Motor neuron (in vitro differentiated cells): ENCODE results near the gene TMEM63B. TPM values are rescaled to one million over a fixed set of nuclear protein-coding genes. Genes with fewer than 3 reads are reported as not detected.
A peak's percentile ranks its signal among the peaks of the same experiment; 100 is the strongest.

Experiments
- ATAC-seq, 8 experiments: fragments of 200-7000 bp; cut with Tn5 transposase; replicated peaks in 6 of 8; 2 replicates each; pipeline ENCODE4 v1.8.0; 2021; ENCODE audit warnings: mild to moderate bottlenecking in 8 of 8, moderate library complexity in 8 of 8
- H3K27ac ChIP-seq, 2 donors: fragments of 250-450 bp; sonication (Bioruptor Pico); 2 replicates each; pipeline ENCODE4 v1.9.0; 2021; ENCODE audit warnings: antibody characterized with exemption in 2 of 2, mild to moderate bottlenecking in 2 of 2, moderate library complexity in 1 of 2
- H3K4me1 ChIP-seq, 2 donors: fragments of 250-450 bp; sonication (Bioruptor Pico); replicated peaks in 1 of 2; 2 replicates each; pipeline ENCODE4 v1.6.1; 2021; ENCODE audit warnings: antibody characterized with exemption in 2 of 2, mild to moderate bottlenecking in 2 of 2, moderate library complexity in 1 of 2
- H3K4me3 ChIP-seq, 5 donors: fragments of 250-450 bp; sonication (Bioruptor Pico); 2 replicates each; pipeline ENCODE4 v1.9.0; 2021; ENCODE audit warnings: antibody characterized with exemption in 5 of 5, mild to moderate bottlenecking in 5 of 5, moderate library complexity in 4 of 5
- WGBS, 10 experiments: fragments of 450-650 bp; shearing (Covaris generic); methylation state at CpG; one replicate each; pipeline ENCODE4 v1.0.0; 2022; 5-methylcytosine and 5-hydroxymethylcytosine counted together
- in situ Hi-C, 9 experiments: fragments of 400-800 bp; cut with MboI; loops; one replicate each; pipeline ENCODE4 v1.15.0; 2021; ENCODE audit warnings: low sequenced_read_pairs in 9 of 9, low pct_unique_long_range_greater_than_20kb in 2 of 9; ENCODE audit not compliant: unreplicated experiment in 9 of 9
- total RNA-seq, 8 experiments: library from RNA; unstranded; fragments of 300-600 nt; gene quantifications; 2 replicates each; pipeline versions ENCODE4 v1.2.3 to v1.2.4, GENCODE V29; 2022

TMEM63B gene
- total RNA-seq, 8 experiments from 2014 or later = 29.1 to 51.4 (median 38.5) TPM

DNA sequence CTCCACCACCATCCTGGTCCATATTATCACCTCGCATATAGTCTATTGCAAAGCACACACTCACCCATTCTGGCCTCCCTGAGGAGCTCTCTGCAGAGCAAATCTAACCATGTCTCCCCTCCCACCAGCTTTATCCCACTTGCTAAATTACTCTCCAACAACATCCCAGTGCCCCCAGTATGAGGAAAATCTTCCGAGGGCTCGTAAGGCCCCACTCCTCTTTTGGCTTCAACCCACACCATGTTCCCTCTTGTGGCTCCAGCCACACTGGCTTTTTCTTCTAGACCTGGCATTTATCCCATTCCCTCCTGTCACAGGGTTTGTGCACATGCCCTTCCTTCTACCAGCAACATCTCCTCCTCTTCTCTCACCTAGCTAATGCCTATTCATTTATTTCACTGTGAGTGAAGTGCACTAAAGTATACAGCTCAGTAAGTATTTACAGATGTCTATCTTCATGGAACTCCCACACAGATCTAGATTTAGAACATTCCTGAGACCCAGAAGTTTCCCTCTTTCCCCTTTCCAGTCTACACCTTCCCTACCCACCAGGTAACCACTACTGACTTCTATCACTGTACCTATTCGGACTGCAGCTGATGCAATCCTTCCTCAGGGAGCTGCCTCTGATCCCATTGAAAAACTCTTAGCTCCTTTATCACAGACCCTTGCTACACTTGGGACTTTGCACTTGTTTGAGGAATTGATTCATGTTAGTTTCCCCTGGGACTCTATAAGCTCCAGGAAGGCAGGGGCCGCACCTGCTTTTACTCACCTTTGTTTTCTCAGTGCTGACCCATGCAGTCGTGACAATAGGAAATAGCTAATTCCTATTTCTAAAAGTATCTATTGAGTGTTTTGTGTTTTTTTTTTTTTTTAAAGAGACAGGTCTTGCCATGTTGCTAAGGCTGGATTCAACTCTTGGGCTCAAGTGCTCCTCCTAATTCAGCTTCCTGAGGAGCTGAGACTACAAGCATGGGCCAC is 15.6 kb upstream of the TMEM63B start:
- no peaks in the 10 kb centered on the region for H3K4me1 ChIP-seq
- 74 to 100% (median 90%) methylated on average over 2 to 6 of the region's 6 CpGs; no CpG with 5 or more reads in 1 of the 10 experiments for WGBS, 10 experiments
- in situ Hi-C loops = loop anchor here in 1 of 9 experiments (25.0 kb wide), 1 partner anchor 126 kb away; the partner anchor contains the start of gene HSP90AB1

DNA sequence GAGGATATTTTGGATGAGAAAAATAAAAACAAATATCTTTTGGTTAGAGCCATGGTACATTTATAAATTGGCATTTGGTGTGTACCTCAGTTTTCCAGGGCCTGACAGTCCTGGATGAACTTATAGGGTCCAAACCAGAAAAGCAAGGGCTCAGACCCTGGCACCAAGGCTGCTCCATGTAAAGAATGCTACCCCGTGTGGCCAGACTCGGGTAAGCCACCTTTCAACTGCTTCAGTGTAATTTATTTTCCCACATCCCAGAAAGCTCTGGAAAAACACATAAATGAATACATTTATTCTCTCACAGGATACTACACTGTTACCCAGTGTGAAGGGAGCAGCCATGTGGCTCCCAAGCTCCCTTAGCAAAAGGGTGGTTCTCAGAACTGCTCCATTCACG is 13.9 kb upstream of the TMEM63B start:
- ATAC-seq = peak in 1 of 8 experiments; percentile 67
- Histone ChIP-seq H3K27ac (no peak overlapping the region), H3K4me1 (peaks cover 0 to 4% of the 10 kb centered on the region in 2 donors), H3K4me3 (no peak overlapping the region)
- WGBS, 10 experiments = 10 to 92% (median 76%) methylated on average over 2 to 3 of the region's 3 CpGs; no CpG with 5 or more reads in 5 of the 10 experiments
- in situ Hi-C loops = loop anchor here in 1 of 9 experiments (25.0 kb wide), 1 partner anchor 124 kb away; the partner anchor contains the start of gene HSP90AB1

More for the DNA sequence above, 15.6 kb upstream of the TMEM63B start:
- H3K27ac ChIP-seq = no peak overlapping the region
- ATAC-seq = no peak
- H3K4me3 ChIP-seq = no peak overlapping the region

GRCh38 chr6:44115866-44116265 is 11.5 kb upstream of the TMEM63B start:
- in situ Hi-C loops = loop anchor here in 1 of 9 experiments (25.0 kb wide), 1 partner anchor 121 kb away; the partner anchor contains the start of gene HSP90AB1
- Histone ChIP-seq H3K27ac (no peak overlapping the region), H3K4me3 (no peak overlapping the region), H3K4me1 (peaks cover 0 to 4% of the 10 kb centered on the region in 2 donors)
- 62 to 100% (median 89%) methylated on average over 1 to 5 of the region's 5 CpGs; no CpG with 5 or more reads in 2 of the 10 experiments for WGBS, 10 experiments
- no peak for ATAC-seq

DNA sequence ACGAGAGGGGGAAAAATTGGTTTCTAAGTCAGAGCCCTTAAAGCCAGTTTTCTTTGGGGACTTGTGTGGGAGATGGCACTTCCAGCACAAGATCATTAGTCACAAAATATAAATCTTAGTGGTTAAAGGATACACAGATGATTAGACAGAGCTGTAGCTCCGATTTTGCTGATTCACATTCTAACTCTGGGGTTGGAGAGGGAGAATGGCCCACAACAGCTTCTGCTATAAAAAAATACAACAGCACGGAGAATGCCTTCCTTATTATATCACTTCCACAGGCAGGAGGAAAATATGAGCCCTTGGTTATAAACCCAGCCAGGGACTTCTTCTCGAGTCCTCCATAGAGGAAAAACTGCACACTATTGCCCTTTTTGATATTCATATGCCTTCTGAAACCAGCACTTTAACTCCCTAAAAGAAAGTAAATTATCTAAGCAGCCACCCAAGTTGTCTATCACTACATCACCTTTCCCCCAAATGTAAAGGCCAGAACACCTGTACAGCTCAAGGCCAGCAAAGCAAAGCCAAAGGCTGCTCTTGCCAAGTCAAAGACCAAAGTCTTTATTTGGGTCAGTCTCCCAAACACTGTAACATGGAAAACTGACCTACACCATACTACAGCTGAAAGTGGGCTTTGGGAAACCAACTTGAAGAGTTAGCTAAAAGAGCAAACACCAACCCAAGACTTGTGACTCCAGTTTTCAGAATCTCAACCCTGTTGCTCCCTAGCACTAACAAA is 10.5 kb upstream of the TMEM63B start:
- in situ Hi-C loops = loop anchor here in 1 of 9 experiments (25.0 kb wide), 1 partner anchor 120 kb away; the partner anchor contains the start of gene HSP90AB1
- ATAC-seq = peak in 2 of 8 experiments; percentile 24 to 36
- 13 to 100% (median 64%) methylated on average over 1 to 3 of the region's 4 CpGs for WGBS, 10 experiments
- H3K27ac ChIP-seq = no peak overlapping the region
- peaks cover 5 to 10% of the 10 kb centered on the region in 2 donors for H3K4me1 ChIP-seq
- no peak overlapping the region for H3K4me3 ChIP-seq

GRCh38 chr6:44117397-44118128 is 9.8 kb upstream of the TMEM63B start:
- Histone ChIP-seq H3K4me1 (peaks cover 13 to 17% of the 10 kb centered on the region in 2 donors), H3K4me3 (no peak overlapping the region), H3K27ac (no peak overlapping the region)
- in situ Hi-C loops = loop anchor here in 1 of 9 experiments (25.0 kb wide), 1 partner anchor 120 kb away; the partner anchor contains the start of gene HSP90AB1
- 40 to 100% (median 93%) methylated on average over 1 to 4 of the region's 6 CpGs; no CpG with 5 or more reads in 3 of the 10 experiments for WGBS, 10 experiments
- ATAC-seq = no peak

GRCh38 chr6:44119704-44120262 is 7.6 kb upstream of the TMEM63B start:
- ATAC-seq = peak in 2 of 8 experiments; percentile 36 to 62

DNA sequence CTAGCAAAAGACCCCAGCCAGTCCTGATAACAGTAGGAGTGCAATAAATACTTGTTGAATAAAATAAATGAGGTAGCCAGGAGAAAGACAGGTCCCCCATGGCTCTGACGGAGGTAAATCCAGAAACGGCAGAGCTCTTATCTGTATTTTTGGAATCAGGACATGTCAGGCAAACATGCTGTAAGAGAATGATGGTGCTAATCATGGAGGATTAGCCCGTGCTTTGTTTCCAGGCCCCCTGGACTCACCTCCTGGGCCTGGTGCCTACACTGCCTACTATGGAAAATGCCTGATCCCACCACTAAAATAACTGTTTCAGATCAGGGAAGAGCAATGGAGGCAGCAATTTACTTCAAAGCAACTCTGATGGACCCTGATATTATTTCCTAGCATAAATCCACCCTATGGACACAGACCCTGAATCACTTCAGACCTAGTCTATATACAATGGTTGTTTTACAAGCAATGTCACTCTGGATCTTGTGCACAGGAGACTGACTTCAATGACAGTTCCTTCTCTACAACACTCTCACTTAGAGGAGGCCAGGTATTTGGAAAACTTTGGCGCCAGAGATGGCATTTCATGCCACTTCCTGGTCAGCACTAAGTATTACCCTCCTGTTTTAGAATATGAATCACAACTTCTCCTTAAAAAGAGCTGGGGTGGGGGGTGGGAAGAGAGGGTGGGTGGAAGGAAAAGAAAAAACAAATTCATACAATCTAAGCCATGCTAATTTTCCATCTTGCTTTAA is 6.5 kb upstream of the TMEM63B start:
- Histone ChIP-seq H3K27ac (no peak overlapping the region), H3K4me1 (peaks cover 34% of the 10 kb centered on the region in 2 donors), H3K4me3 (no peak overlapping the region)
- in situ Hi-C loops = loop anchor here in 1 of 9 experiments (25.0 kb wide), 1 partner anchor 116 kb away; the partner anchor contains the start of gene HSP90AB1
- 30 to 100% (median 91%) methylated on average over 1 to 3 of the region's 4 CpGs; no CpG with 5 or more reads in 3 of the 10 experiments for WGBS, 10 experiments
- ATAC-seq = no peak

More at GRCh38 chr6:44119704-44120262, 7.6 kb upstream of the TMEM63B start:
- Histone ChIP-seq H3K4me1 (peaks cover 27 to 28% of the 10 kb centered on the region in 2 donors), H3K4me3 (no peak overlapping the region), H3K27ac (no peak overlapping the region)
- WGBS, 10 experiments = 10 to 100% (median 92%) methylated on average over 1 to 4 of the region's 5 CpGs; no CpG with 5 or more reads in 3 of the 10 experiments
- in situ Hi-C loops = loop anchor here in 1 of 9 experiments (25.0 kb wide), 1 partner anchor 118 kb away; the partner anchor contains the start of gene HSP90AB1

DNA sequence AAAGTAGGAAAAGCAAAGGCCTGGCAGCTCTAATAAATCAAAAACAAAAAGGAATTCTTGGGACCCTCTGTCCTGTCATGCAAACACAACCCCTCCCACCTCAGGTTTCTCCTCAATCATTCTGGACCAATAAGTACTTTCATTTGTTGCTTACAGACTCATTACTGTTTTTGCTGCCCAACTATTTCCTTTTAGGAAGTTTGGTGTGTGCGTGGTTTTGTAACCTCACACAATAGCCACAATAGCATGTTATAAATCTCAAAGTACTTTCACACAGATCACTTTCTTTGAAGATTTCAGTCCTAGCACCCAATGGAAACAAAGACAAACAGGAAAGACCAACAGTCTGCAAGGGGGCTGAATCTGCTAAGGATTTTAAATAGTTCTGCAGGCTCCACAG is 4.6 kb upstream of the TMEM63B start:
- ATAC-seq = peak in 5 of 8 experiments; percentile 3 to 28 (median 10)
- Histone ChIP-seq H3K4me3 (no peak overlapping the region), H3K27ac (peak overlapping the region in 1 of 2 donors; percentile 49), H3K4me1 (peaks cover 36 to 38% of the 10 kb centered on the region in 2 donors)
- in situ Hi-C loops = loop anchor here in 1 of 9 experiments (25.0 kb wide), 1 partner anchor 114 kb away; the partner anchor contains the start of gene HSP90AB1
- WGBS, 10 experiments = 0 to 100% (median 23%) methylated on average over 1 of the region's 1 CpG; no CpG with 5 or more reads in 2 of the 10 experiments

DNA sequence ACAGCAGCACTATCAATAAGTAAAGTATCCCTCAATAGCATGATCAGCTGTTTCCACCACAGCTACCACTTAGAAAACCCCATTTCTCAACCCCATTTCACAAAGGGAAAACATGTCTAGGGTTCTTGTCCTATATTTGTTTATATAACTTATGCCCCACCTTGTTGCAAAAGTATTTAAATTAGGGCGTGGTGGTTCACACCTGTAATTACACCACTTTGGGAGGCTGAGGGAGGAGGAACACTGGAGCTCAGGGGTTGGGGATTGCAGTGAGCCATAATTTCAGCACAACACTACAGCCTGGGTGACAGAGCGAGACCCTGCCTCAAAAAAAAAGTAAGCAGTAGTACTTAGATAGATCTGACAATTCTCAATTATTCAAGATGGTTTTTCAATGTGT is 3.8 kb upstream of the TMEM63B start:
- no peak for ATAC-seq
- WGBS, 10 experiments = 58 to 100% (median 100%) methylated on average over 1 to 2 of the region's 2 CpGs; no CpG with 5 or more reads in 5 of the 10 experiments
- H3K4me1 ChIP-seq = peaks cover 39 to 40% of the 10 kb centered on the region in 2 donors
- in situ Hi-C loops = loop anchor here in 1 of 9 experiments (25.0 kb wide), 1 partner anchor 114 kb away; the partner anchor contains the start of gene HSP90AB1
- peak overlapping the region in 1 of 2 donors; percentile 49 for H3K27ac ChIP-seq
- no peak overlapping the region for H3K4me3 ChIP-seq

DNA sequence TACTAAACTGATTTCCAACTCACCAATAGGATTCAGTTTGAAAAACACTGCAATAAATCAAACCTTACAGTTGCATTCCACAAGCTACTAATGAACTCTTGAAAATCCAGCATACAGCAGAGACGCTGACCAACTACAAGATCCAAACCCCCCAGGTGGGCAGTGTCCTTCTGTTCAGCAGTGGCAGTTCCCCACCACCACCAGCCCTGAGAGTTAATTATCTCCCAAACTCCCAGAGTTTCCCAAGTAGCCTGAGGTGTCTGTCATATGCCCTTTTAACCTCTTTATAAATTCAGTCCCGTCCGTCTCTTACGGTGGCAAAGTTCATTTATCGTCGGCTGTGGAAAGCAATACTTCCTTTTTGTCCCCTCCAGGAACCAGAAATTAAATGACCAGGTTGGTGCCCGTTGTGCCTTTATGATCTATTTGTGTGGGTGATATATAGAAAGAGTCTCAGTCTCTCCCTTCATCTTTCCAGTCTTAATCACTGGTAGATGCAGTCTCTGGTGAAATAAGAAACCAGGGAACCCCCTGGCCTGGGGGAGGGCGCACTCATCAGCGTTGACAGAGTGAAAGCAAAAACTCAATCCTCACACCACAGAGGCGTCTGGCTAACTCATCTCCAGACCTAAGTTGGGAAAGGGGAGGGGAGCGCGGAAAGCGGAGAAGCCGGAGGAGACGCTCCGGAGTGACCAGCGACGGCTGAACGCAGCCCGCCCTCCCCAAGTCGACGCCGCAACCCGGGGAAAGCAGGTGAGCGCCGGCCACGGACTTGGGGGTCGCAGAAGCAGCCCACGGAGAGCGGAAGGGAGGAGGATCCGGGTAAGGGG is 819 bp upstream of the TMEM63B start:
- Histone ChIP-seq H3K27ac (peak overlapping the region; percentile 71 to 92), H3K4me1 (peaks cover 38 to 40% of the 10 kb centered on the region in 2 donors), H3K4me3 (peak overlapping the region; percentile 68 to 94 (median 85))
- in situ Hi-C loops = no loop called here
- WGBS, 10 experiments = 0 to 2% (median 0%) methylated on average over 2 to 11 of the region's 31 CpGs; no CpG with 5 or more reads in 2 of the 10 experiments
- ATAC-seq = peak; percentile 53 to 74 (median 62)
